Duodenal mucosa (tissue), 2 donors: ENCODE measurements around the gene KRT26.

Source experiments
- H3K27ac ChIP-seq: one replicate; pipeline ENCODE4 v1.7.0; 2013; ENCODE audit warnings: low read depth, low read length
- H3K27me3 ChIP-seq, 2 donors: one replicate each; pipeline ENCODE4 v1.7.0; 2013; ENCODE audit warnings: low read length in 2 of 2, control low read depth in 1 of 2; ENCODE audit not compliant: insufficient read depth in 2 of 2, control insufficient read depth in 1 of 2
- H3K36me3 ChIP-seq, 2 donors: one replicate each; pipeline ENCODE4 v1.7.0; 2013; ENCODE audit warnings: low read length in 2 of 2, control low read depth in 1 of 2; ENCODE audit not compliant: insufficient read depth in 2 of 2, control insufficient read depth in 1 of 2
- H3K4me1 ChIP-seq, 2 donors: one replicate each; pipeline ENCODE4 v1.7.0; 2013; ENCODE audit warnings: low read length in 2 of 2, control low read depth in 1 of 2; ENCODE audit not compliant: insufficient read depth in 2 of 2, control insufficient read depth in 1 of 2
- H3K4me3 ChIP-seq, 2 donors: one replicate each; pipeline ENCODE4 v1.7.0; 2013; ENCODE audit warnings: low read length in 2 of 2, low read depth in 1 of 2
- H3K9ac ChIP-seq, 2 donors: one replicate each; pipeline ENCODE4 v1.7.0; 2013; ENCODE audit warnings: low read length in 2 of 2, low read depth in 1 of 2
- H3K9me3 ChIP-seq, 2 donors: one replicate each; pipeline ENCODE4 v1.7.0; 2013; ENCODE audit warnings: low read length in 2 of 2, control low read depth in 1 of 2; ENCODE audit not compliant: control insufficient read depth in 1 of 2

The KRT26 gene

GRCh38 chr17:40796846-40797245 is 24.8 kb upstream of the KRT26 start:
- Histone ChIP-seq H3K27ac (no peak overlapping the region), H3K9ac (no peak overlapping the region), H3K9me3 (no peaks in the 10 kb centered on the region), H3K27me3 (peaks cover 35 to 36% of the 10 kb centered on the region in 2 donors), H3K36me3 (no peaks in the 10 kb centered on the region), H3K4me3 (no peak overlapping the region), H3K4me1 (no peaks in the 10 kb centered on the region)

- Histone ChIP-seq H3K27ac (no peak overlapping the region), H3K27me3 (peaks cover 25 to 31% of the 10 kb centered on the region in 2 donors)
Measured at GRCh38 chr17:40795019-40795667, 23.1 kb upstream of the KRT26 start.

DNA sequence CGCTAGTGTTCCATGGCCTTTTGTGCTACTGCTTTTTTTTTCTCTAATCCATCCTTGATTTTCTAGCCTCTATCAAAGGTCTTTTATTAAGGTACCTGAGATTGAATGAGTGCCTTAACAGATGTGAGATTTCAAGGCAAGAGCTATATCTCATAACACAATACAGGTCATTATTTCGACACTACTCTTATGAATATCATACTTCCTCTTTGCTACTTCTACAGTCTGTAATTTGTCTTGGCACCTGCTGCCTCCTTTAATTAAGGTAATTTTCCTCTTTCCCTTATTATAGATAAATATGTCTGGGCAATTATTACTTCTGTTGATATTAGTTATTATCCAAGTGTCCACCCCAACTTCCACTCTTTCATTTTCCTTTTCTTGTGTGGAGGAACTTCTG is 22.5 kb upstream of the KRT26 start:
- Histone ChIP-seq H3K27me3 (peaks cover 23 to 27% of the 10 kb centered on the region in 2 donors), H3K9me3 (no peaks in the 10 kb centered on the region), H3K4me1 (no peaks in the 10 kb centered on the region), H3K36me3 (no peaks in the 10 kb centered on the region), H3K27ac (no peak overlapping the region), H3K9ac (no peak overlapping the region), H3K4me3 (no peak overlapping the region)

More at GRCh38 chr17:40795019-40795667, 23.1 kb upstream of the KRT26 start:
- no peak overlapping the region for H3K4me3 ChIP-seq
- no peak overlapping the region for H3K9ac ChIP-seq
- no peaks in the 10 kb centered on the region for H3K9me3 ChIP-seq
- no peaks in the 10 kb centered on the region for H3K4me1 ChIP-seq
- no peaks in the 10 kb centered on the region for H3K36me3 ChIP-seq

DNA sequence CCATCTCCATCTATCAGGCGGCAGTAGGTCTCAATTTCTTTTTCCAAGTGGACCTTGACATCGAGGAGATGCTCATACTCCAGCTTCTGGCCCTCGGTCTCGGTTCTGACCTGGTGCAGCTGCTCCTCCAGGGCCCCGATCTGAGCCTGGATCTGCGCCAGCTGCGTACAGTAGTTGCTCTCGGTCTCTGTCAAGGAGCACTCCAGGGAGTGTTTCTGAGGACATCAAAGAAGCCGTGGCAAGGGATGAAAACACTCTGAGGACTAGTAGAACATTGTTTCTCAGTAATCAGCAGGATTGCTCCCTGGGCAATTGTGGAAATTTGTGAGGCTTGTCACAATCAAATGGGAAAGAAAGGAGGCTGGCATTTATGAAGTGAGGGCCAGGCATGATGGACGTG is 21.8 kb upstream of the KRT26 start:
- Histone ChIP-seq H3K4me3 (no peak overlapping the region), H3K9ac (no peak overlapping the region), H3K27ac (no peak overlapping the region), H3K27me3 (peaks cover 21 to 24% of the 10 kb centered on the region in 2 donors), H3K36me3 (no peaks in the 10 kb centered on the region), H3K4me1 (no peaks in the 10 kb centered on the region), H3K9me3 (no peaks in the 10 kb centered on the region)

DNA sequence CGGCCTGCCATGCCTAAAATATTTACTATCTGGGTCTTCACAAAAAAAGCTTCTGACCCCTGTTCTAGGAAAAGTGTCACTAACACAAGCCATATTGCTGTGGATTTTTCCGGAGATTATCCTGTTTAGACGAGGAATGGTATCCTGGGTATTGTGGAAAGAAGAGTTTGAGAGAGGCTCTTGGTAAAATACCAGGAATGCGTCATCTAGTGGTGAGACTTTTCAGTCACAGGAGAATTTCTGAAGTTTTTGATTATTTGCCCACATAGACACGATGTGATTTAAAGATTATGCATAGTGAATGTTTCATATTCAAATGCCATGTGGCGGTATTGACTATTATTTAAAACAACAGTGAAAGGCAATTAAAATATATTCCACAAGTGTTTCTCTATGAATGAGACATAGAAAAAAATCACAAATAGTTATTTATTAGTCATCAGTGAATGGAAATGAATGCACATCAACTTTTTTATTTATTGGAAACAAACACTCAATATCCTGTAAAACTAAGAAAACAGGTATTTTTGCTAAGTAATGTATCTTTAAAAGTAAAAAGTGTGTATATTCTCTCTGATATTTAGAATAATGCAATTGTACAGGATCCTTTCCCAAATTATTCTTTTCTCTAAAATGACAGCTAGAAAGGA is 19.9 kb upstream of the KRT26 start:
- Histone ChIP-seq H3K4me3 (no peak overlapping the region), H3K27me3 (peaks cover 17 to 18% of the 10 kb centered on the region in 2 donors), H3K9ac (no peak overlapping the region), H3K4me1 (no peaks in the 10 kb centered on the region), H3K27ac (no peak overlapping the region), H3K9me3 (no peaks in the 10 kb centered on the region), H3K36me3 (no peaks in the 10 kb centered on the region)

DNA sequence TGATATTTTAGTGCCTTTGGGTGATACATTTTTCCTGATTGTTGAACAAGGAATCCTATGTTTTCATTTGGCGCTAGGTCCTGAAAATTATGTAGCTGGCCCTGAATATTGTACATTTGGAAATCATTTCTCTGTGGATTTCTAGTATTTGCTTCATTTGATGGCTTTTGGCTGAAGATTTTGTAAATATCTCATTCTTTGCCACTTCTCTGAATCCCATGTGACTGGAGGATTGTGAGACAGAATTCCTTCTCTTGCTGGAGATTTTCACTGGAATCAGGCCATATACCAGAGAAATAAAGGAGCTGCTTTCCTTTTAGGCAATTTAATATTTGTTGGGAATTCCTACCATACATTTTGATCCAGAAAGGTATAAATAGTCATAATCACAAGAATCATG is 19.1 kb upstream of the KRT26 start:
- no peak overlapping the region for H3K9ac ChIP-seq
- H3K27me3 ChIP-seq, result peaks cover 10 to 11% of the 10 kb centered on the region in 2 donors
- no peaks in the 10 kb centered on the region for H3K4me1 ChIP-seq
- H3K4me3 ChIP-seq, result no peak overlapping the region
- H3K9me3 ChIP-seq, result no peaks in the 10 kb centered on the region
- no peak overlapping the region for H3K27ac ChIP-seq
- H3K36me3 ChIP-seq, result no peaks in the 10 kb centered on the region

DNA sequence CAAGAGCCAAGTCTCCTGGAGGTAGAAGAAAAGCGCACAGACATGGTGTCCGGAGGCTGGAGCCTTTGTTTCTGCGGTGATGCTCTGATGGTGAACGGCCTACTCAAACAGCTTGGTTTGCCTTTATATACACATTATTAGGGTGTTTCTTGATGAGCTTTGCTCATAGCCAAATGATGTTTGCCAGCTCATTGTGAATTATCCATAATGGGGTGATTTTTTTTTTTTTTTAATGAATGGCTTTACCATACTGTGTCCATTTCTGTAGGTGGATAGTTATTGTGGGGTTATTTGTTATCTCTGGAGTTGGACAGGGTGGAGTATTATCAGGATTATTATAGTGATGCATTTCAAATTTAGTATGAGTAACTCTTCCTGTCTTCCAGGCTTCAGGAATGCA is 10.4 kb upstream of the KRT26 start, which contains the start of gene KRT27:
KRT27 (minus strand) TSS at position 101 of the 400 bp plus-strand sequence; CDS start at position 44, 57 bp downstream.
- no peak within 1 kb of the TSS for H3K4me3 ChIP-seq
- H3K27me3 ChIP-seq, result peaks cover 25 to 28% of the 10 kb centered on the region in 2 donors
- H3K27ac ChIP-seq, result no peak within 1 kb of the TSS
- H3K9me3 ChIP-seq, result no peaks in the 10 kb centered on the region
- H3K36me3 ChIP-seq, result no peaks in the 10 kb centered on the region
- no peak within 1 kb of the TSS for H3K9ac ChIP-seq
- no peaks in the 10 kb centered on the region for H3K4me1 ChIP-seq

- Histone ChIP-seq H3K9ac (no peak overlapping the region), H3K4me3 (peak overlapping the region; percentile 30 to 37), H3K9me3 (no peaks in the 10 kb centered on the region), H3K36me3 (no peaks in the 10 kb centered on the region), H3K4me1 (no peaks in the 10 kb centered on the region), H3K27me3 (peaks cover 26 to 36% of the 10 kb centered on the region in 2 donors), H3K27ac (no peak overlapping the region)
Measured at GRCh38 chr17:40779181-40779909, 7.3 kb upstream of the KRT26 start.

DNA sequence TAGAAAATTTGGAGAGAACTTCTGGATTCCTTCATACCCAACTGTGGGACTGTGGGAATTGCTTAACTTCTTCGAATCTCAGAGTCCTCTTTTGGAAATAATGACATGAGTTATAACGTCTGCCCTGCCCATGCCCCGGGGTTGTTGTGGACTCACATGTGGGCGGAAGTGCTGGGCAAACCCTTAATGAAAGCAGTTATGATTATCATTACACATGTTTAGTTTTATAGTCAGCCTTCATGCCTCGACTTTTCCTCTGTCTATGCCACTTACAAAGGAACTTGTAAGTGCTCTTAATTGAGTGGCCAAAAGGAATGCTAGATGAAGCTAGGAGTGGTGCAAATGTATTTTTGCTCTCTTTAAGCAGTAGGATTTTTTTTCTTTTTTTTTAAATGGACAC is 6.5 kb upstream of the KRT26 start:
- no peaks in the 10 kb centered on the region for H3K4me1 ChIP-seq
- H3K36me3 ChIP-seq, result no peaks in the 10 kb centered on the region
- peaks cover 26 to 36% of the 10 kb centered on the region in 2 donors for H3K27me3 ChIP-seq

DNA sequence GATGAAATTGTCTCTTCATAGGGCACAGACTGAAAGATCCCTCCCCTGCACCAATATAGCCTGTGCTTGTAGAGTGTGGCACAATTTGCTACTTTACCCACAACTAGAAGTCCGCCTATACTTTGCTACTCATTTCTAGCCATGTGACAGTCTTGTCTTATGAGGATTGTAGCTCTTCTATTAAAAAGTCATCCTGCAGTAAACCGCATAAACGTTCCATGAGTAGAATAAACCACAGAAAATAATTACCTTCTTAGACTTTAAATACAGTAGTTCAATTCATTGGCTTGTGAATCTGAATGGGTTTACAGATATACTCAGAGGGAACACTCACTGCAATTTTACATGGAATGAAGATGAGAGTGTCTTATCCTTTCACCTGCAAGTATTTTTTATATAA is 6.0 kb upstream of the KRT26 start:
- Histone ChIP-seq H3K36me3 (no peaks in the 10 kb centered on the region), H3K4me3 (no peak overlapping the region), H3K27ac (no peak overlapping the region), H3K27me3 (peaks cover 26 to 38% of the 10 kb centered on the region in 2 donors), H3K9me3 (no peaks in the 10 kb centered on the region), H3K9ac (no peak overlapping the region), H3K4me1 (no peaks in the 10 kb centered on the region)

More for the DNA sequence above, 6.5 kb upstream of the KRT26 start:
- Histone ChIP-seq H3K9me3 (no peaks in the 10 kb centered on the region), H3K9ac (no peak overlapping the region), H3K4me3 (no peak overlapping the region), H3K27ac (no peak overlapping the region)
